Measurements from ENCODE around the gene SLC66A2.
"Not testable (repeated sequence)": the region's sequence is repeated elsewhere in the genome, so short reads cannot be mapped to it uniquely, and the experiment has no call there.

Gene SLC66A2

GRCh38 chr18:79896738-79897137 lies 54.7 kb downstream of the SLC66A2 start:
- Mint-ChIP-seq H3K27ac (no peak overlapping the region), H3K36me3 (peaks cover 28 to 38% of the 10 kb centered on the region in 2 donors), H3K4me3 (no peak overlapping the region), H3K4me1 (peaks cover 2 to 7% of the 10 kb centered on the region in 2 donors), H3K27me3 (no peaks in the 10 kb centered on the region), H3K9me3 (peaks cover 44 to 51% of the 10 kb centered on the region in 2 donors)
- DNase-seq: no peak
- no peak for ATAC-seq (replicated peaks)

DNA sequence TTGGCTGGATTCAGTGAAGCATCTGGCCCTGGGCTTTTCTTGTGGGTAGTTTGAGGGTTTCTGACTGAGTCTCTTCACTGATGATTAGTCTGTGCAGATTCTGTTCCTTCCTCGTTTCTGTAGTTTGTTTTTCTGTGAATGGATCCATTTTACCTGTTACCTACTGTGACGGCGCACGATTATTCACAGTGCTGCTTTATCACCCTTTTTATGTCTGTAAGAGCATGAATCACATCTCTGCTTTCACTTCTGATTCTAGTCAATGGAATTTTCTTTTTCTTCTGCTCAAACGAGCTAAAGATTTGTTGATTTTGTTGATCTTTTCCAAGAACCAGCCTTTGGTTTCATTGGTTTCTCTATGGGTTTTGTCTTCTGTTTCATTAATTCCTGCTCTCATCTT lies 60.8 kb downstream of the SLC66A2 start:
- Mint-ChIP-seq H3K4me1 (no peaks in the 10 kb centered on the region), H3K4me3 (no peak overlapping the region), H3K9me3 (peaks cover 57 to 58% of the 10 kb centered on the region in 2 donors), H3K27ac (peak overlapping the region; percentile 37), H3K36me3 (peaks cover 10 to 14% of the 10 kb centered on the region in 2 donors), H3K27me3 (no peaks in the 10 kb centered on the region)
- no peak for DNase-seq
- ATAC-seq (replicated peaks): no peak

- no peak overlapping the region for H3K4me3 Mint-ChIP-seq
- peaks cover 10% of the 10 kb centered on the region in 2 donors for H3K36me3 Mint-ChIP-seq
- no peaks in the 10 kb centered on the region for H3K4me1 Mint-ChIP-seq
- no peak for DNase-seq
- no peak overlapping the region for H3K27ac Mint-ChIP-seq
- ATAC-seq (replicated peaks): no peak
- no peaks in the 10 kb centered on the region for H3K27me3 Mint-ChIP-seq
- H3K9me3 Mint-ChIP-seq: peaks cover 46 to 47% of the 10 kb centered on the region in 2 donors
Observed at GRCh38 chr18:79889569-79889968, 61.9 kb downstream of the SLC66A2 start.

- no peak for DNase-seq
- H3K9me3 Mint-ChIP-seq: peaks cover 30 to 34% of the 10 kb centered on the region in 2 donors
- no peaks in the 10 kb centered on the region for H3K27me3 Mint-ChIP-seq
- H3K4me3 Mint-ChIP-seq: no peak overlapping the region
- peaks cover 4 to 10% of the 10 kb centered on the region in 2 donors for H3K36me3 Mint-ChIP-seq
- no peak for ATAC-seq (replicated peaks)
- H3K4me1 Mint-ChIP-seq: no peaks in the 10 kb centered on the region
- H3K27ac Mint-ChIP-seq: no peak overlapping the region
Observed at GRCh38 chr18:79888016-79888415, 63.4 kb downstream of the SLC66A2 start.

DNA sequence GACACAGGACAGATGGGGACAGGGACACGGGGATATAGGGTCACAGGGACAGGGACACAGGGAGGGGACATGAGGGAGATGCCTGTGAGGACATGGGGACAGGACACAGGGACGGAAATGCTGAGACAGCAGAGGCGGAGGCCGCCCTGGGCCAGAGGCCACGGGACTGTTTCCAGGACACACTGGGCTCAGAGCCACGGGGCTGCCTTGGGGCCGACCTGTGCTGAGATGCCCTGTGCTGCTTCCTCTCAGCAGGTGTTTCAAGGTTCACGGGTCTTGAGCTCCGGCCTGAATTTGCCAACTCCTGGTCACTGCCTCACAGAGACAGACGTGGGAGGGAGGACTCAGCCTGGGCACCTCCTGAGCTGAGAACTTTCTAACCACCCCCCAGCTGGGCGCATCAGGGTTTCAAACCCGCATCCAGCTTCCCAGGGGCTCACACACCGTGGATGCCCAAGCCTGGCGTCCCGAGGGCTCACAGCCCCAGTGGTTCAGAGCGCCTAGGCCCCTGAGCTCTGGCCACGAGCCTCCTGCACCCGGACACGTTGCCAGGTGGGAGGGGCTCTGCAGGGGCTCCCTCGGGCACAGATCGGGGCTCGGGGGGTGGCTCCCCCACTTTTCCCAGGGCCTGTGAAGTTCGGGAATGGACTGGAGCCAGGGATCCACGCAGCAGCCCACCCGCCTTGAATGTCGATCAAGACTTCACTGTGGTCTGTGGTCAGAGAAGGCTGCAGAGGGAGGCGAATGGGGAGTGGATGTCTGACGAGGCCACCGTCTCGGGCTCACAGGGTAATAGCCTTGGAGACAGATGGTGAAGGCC lies 64.1 kb downstream of the SLC66A2 start:
- no peak overlapping the region for H3K4me3 Mint-ChIP-seq
- peaks cover 24 to 28% of the 10 kb centered on the region in 2 donors for H3K9me3 Mint-ChIP-seq
- ATAC-seq (replicated peaks) (no peak), DNase-seq (no peak)
- H3K27me3 Mint-ChIP-seq: no peaks in the 10 kb centered on the region
- no peak overlapping the region for H3K27ac Mint-ChIP-seq
- H3K36me3 Mint-ChIP-seq: peaks cover 4 to 6% of the 10 kb centered on the region in 2 donors
- no peaks in the 10 kb centered on the region for H3K4me1 Mint-ChIP-seq

DNA sequence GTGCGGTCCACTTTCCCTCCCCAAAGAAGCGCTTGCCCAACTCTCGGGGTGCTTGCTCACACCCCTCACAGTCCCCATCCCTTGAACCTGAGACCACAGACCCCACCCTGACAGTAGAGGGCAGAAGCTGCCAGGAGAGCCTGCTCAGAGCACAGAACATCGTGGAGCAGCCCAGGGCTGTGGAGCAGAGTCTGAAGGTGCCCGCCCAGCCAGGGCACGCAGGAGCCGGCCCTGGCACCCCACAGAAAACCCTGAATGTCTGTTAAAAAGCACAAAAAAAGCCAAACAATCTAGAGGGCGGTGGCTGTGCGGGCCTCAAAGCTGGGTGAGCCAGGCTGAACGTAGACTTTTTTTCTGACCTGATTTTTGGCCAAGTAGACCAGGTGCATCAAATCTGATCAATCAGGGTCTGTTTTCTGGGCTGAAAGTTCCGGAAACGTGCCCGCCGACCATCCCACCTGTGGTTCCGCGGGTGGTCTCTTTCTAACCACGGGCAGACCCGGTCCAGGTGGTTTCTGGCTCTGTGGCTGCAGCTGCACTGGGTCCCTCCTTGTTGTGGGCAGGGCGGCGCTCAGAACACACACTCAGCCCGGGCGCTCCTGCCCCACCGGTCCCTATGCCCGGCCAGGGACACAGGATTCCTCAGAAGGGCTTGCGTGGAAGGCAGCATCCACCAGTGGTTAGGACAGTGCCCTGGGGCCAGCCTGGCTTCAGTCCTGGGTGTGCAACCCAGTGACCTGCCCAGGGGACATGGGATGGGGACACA lies 66.3 kb downstream of the SLC66A2 start:
- Mint-ChIP-seq H3K4me3 (no peak overlapping the region), H3K27me3 (no peaks in the 10 kb centered on the region), H3K27ac (no peak overlapping the region), H3K36me3 (peaks cover 2 to 5% of the 10 kb centered on the region in 2 donors), H3K4me1 (no peaks in the 10 kb centered on the region), H3K9me3 (peaks cover 11 to 12% of the 10 kb centered on the region in 2 donors)
- peak in 1 of 2 donors; percentile 21 for ATAC-seq (replicated peaks)
- DNase-seq: no peak

GRCh38 chr18:79884294-79884962 lies 67.0 kb downstream of the SLC66A2 start:
- Mint-ChIP-seq H3K27ac (no peak overlapping the region), H3K9me3 (peaks cover 7 to 9% of the 10 kb centered on the region in 2 donors), H3K4me1 (no peaks in the 10 kb centered on the region), H3K4me3 (no peak overlapping the region), H3K27me3 (no peaks in the 10 kb centered on the region), H3K36me3 (peaks cover 2 to 5% of the 10 kb centered on the region in 2 donors)
- DNase-seq (no peak), ATAC-seq (replicated peaks) (no peak)

- no peak overlapping the region for H3K27ac Mint-ChIP-seq
- no peaks in the 10 kb centered on the region for H3K27me3 Mint-ChIP-seq
- no peak overlapping the region for H3K4me3 Mint-ChIP-seq
- H3K36me3 Mint-ChIP-seq: peaks cover 0 to 2% of the 10 kb centered on the region in 2 donors
- no peaks in the 10 kb centered on the region for H3K4me1 Mint-ChIP-seq
- no peak for DNase-seq
- peaks cover 4 to 6% of the 10 kb centered on the region in 2 donors for H3K9me3 Mint-ChIP-seq
- ATAC-seq (replicated peaks): no peak
Observed at GRCh38 chr18:79883461-79884293, 67.8 kb downstream of the SLC66A2 start.

GRCh38 chr18:79882522-79883241 lies 68.8 kb downstream of the SLC66A2 start:
- no peak for DNase-seq
- no peaks in the 10 kb centered on the region for H3K36me3 Mint-ChIP-seq

DNA sequence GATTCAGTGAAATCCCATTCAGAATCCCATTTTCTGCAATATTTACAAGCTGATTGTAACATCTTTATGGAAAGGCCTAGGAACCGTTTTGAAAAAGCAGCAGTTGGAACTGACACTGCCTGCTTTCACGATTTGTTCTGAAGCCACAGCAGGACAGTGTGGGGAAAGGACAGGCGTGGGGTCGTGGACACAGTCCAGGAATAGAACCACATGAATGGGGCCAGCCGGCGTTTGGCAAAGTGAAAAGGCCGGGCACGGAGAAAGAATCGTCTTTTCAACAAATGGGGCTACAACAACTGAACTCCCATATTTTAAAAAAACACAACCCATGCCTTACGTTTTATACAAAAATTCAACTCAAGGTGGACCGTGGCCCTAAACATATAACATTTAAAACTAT lies 69.8 kb downstream of the SLC66A2 start:
- ATAC-seq (replicated peaks): no peak
- no peak overlapping the region for H3K4me3 Mint-ChIP-seq
- no peak overlapping the region for H3K27ac Mint-ChIP-seq
- H3K36me3 Mint-ChIP-seq: no peaks in the 10 kb centered on the region
- DNase-seq: no peak
- no peaks in the 10 kb centered on the region for H3K27me3 Mint-ChIP-seq
- peaks cover 3 to 4% of the 10 kb centered on the region in 2 donors for H3K9me3 Mint-ChIP-seq
- H3K4me1 Mint-ChIP-seq: no peaks in the 10 kb centered on the region

More at GRCh38 chr18:79882522-79883241, 68.8 kb downstream of the SLC66A2 start:
- Mint-ChIP-seq H3K27me3 (no peaks in the 10 kb centered on the region), H3K4me3 (no peak overlapping the region), H3K27ac (no peak overlapping the region), H3K4me1 (no peaks in the 10 kb centered on the region), H3K9me3 (peaks cover 3 to 4% of the 10 kb centered on the region in 2 donors)
- ATAC-seq (replicated peaks): no peak

GRCh38 chr18:79879566-79879965 lies 71.9 kb downstream of the SLC66A2 start:
- Mint-ChIP-seq H3K4me3 (no peak overlapping the region), H3K36me3 (no peaks in the 10 kb centered on the region), H3K27ac (no peak overlapping the region), H3K9me3 (peaks cover 3 to 4% of the 10 kb centered on the region in 2 donors), H3K4me1 (no peaks in the 10 kb centered on the region), H3K27me3 (no peaks in the 10 kb centered on the region)
- DNase-seq (no peak), ATAC-seq (replicated peaks) (no peak)

DNA sequence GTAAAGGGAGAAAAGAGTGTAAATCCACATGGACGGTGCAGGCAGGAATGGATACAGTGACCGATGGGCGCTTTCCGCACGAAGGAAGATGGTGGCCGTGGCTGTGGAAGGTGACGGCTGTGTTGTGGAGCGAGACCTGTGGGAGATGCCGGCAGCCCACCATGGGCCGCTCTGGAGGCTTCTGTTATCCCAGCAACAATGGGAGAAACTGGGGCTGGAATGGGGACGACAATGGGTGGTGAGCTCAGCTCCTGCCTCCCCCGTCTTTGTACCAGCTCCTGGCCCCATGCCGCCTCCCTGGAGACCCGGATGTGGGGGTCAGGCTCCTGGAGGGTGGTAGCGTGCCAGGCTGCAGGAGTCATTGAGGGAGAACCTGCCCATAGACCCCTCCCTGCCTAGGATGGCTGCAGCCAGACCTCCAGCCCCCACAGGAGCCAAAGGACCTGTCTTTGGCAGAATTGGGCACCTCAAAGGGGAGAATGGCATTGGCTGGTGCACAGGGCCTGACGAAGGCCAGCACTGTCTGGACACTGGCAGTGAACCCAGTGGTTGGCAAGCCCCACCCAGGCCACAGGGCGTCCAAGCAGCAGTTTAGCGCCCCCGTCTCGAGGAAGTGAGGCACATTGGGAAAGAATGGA lies 72.6 kb downstream of the SLC66A2 start:
- DNase-seq (no peak), ATAC-seq (replicated peaks) (no peak)
- Mint-ChIP-seq H3K36me3 (no peaks in the 10 kb centered on the region), H3K4me3 (no peak overlapping the region), H3K9me3 (peaks cover 3 to 4% of the 10 kb centered on the region in 2 donors), H3K27me3 (no peaks in the 10 kb centered on the region), H3K27ac (no peak overlapping the region), H3K4me1 (no peaks in the 10 kb centered on the region)

DNA sequence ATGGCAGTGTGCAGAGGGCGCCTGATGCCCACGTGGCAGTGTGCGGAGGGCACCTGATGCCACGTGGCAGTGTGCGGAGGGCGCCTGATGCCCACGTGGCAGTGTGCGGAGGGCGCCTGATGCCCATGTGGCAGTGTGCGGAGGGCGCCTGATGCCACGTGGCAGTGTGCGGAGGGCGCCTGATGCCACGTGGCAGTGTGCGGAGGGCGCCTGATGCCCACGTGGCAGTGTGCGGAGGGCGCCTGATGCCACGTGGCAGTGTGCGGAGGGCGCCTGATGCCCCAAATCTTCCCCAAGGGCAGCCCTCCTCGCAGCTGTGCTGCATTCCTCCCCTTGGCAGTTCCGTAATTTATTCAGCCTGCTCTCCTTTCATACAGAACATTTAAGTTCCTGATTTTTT lies 73.2 kb downstream of the SLC66A2 start:
- not testable (repeated sequence) for H3K4me1 Mint-ChIP-seq; DNase-seq; H3K36me3 Mint-ChIP-seq; H3K27ac Mint-ChIP-seq; ATAC-seq (replicated peaks); H3K9me3 Mint-ChIP-seq; H3K4me3 Mint-ChIP-seq; H3K27me3 Mint-ChIP-seq
